ENCODE measurements around the gene TMOD2. TPM values are rescaled to one million over a fixed set of nuclear protein-coding genes. Genes with fewer than 3 reads are reported as not detected.
"Not testable (repeated sequence)": the region's sequence is repeated elsewhere in the genome, so short reads cannot be mapped to it uniquely, and the experiment has no call there.

Gene TMOD2
- total RNA-seq, 6 donors from 2014 or later, result 5.6 to 13.8 (median 10.9) TPM

DNA sequence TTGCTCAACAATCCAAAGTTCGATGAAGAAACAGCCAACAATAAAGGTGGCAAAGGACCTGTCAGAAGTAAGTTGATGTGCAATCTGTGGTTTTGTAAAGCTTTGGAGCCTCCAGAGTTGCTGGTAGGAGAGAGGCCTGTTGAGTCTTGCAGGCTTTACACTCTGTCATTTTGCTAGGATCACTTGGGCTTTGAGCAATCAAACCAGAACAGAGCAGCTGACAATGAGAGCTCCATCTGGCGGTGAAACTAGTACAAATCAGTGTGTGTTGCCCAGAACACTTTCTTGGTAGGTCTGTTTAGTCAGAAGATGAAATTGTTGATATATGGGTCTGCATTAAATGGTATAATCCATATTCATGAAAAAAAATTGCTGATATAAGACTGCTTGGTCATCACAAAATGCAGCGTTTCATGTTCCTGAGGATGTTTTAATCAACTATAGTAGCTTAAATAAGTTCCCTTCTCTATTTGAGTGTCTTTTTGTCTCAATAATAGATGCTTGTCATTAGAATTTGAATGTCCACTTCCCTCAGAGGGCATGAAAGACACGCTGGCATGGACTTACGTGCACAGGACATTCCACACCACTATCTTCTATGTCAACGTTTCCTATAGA is 25.7 kb downstream of the TMOD2 start:
- 60 to 64% methylated on average over 6 of the region's 6 CpGs for WGBS, 2 donors
- no peaks in the 10 kb centered on the region for H3K9me3 ChIP-seq
- peaks cover 0 to 23% (median 0%) of the 10 kb centered on the region in 4 donors for H3K36me3 ChIP-seq
- no peak overlapping the region for H3K4me3 ChIP-seq
- H3K27me3 ChIP-seq, result no peaks in the 10 kb centered on the region
- ATAC-seq (ENCODE audit: low FRiP score in 2 of 2), result peak; percentile 87 to 96
- TF ChIP-seq, protein P1, sequence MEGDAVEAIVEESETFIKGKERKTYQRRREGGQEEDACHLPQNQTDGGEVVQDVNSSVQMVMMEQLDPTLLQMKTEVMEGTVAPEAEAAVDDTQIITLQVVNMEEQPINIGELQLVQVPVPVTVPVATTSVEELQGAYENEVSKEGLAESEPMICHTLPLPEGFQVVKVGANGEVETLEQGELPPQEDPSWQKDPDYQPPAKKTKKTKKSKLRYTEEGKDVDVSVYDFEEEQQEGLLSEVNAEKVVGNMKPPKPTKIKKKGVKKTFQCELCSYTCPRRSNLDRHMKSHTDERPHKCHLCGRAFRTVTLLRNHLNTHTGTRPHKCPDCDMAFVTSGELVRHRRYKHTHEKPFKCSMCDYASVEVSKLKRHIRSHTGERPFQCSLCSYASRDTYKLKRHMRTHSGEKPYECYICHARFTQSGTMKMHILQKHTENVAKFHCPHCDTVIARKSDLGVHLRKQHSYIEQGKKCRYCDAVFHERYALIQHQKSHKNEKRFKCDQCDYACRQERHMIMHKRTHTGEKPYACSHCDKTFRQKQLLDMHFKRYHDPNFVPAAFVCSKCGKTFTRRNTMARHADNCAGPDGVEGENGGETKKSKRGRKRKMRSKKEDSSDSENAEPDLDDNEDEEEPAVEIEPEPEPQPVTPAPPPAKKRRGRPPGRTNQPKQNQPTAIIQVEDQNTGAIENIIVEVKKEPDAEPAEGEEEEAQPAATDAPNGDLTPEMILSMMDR (IDR thresholded peaks at IDR 0.05), result peak; percentile 39 to 78 (median 70)
- TF ChIP-seq POLR2A (IDR thresholded peaks at IDR 0.05), result no peak
- DNase-seq, result peak in 1 of 2 donors; percentile 66
- H3K27ac ChIP-seq, result no peak overlapping the region
- peaks cover 0 to 10% (median 0%) of the 10 kb centered on the region in 4 donors for H3K4me1 ChIP-seq

DNA sequence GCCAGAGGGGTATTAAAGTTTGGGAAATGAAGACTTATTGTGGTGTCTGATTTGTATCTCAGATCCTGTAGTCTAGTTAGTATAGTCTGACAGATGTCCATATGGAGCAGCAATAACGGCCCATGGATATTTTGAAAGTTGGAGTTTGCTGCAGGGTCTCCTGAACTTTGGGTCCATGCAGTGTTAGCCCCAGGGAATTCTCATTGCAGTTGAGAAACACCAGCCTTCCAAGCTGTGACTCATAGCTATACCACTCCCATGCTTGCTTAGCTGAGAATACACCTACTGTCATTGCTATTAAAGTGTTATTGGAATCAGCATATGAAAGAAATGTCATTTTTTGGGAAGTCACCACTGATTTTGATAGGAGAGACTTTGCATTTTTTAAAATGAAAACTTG is 29.2 kb downstream of the TMOD2 start:
- TF ChIP-seq POLR2A (IDR thresholded peaks at IDR 0.05) (no peak), EP300 (IDR thresholded peaks at IDR 0.05) (no peak), POLR2AphosphoS5 (IDR thresholded peaks at IDR 0.05) (no peak)
- TF ChIP-seq, protein P1 (IDR thresholded peaks at IDR 0.05), result no peak
- Histone ChIP-seq H3K27me3 (no peaks in the 10 kb centered on the region), H3K4me1 (peaks cover 0 to 10% (median 0%) of the 10 kb centered on the region in 4 donors), H3K27ac (no peak overlapping the region), H3K36me3 (peaks cover 0 to 34% (median 1%) of the 10 kb centered on the region in 4 donors), H3K4me3 (no peak overlapping the region), H3K9me3 (no peaks in the 10 kb centered on the region)
- DNase-seq, result no peak
- no peak for ATAC-seq (ENCODE audit: low FRiP score in 2 of 2)
- 89% methylated on average over 1 of the region's 1 CpG for WGBS, 2 donors

DNA sequence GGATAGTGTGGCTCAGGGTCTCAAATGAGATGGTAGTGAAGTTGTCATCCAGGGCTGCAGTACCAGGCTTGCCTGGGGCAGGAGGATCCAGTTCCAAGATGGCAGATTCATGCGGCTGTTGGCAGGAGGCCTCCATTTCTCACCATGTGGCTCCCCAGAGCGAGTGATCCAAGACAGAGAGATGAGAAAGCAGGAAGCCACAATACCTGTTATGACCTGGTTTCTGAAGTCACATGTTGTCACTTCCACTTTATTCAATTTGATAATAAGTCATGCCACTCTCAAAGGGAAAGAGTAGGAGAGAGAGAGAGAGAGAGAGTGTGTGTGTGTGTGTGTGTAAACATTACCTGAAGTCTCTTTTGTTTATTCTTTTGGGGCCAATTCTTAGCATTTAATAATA is 30.1 kb downstream of the TMOD2 start:
- no peak overlapping the region for H3K27ac ChIP-seq
- DNase-seq (no peak), ATAC-seq (ENCODE audit: low FRiP score in 2 of 2) (no peak)
- 68 to 92% methylated on average over 2 of the region's 2 CpGs for WGBS, 2 donors
- H3K4me1 ChIP-seq, result peaks cover 0 to 4% (median 0%) of the 10 kb centered on the region in 4 donors
- no peaks in the 10 kb centered on the region for H3K27me3 ChIP-seq
- H3K9me3 ChIP-seq, result no peaks in the 10 kb centered on the region
- peaks cover 0 to 34% (median 1%) of the 10 kb centered on the region in 4 donors for H3K36me3 ChIP-seq
- TF ChIP-seq, protein P1 (IDR thresholded peaks at IDR 0.05), result no peak
- no peak for TF ChIP-seq POLR2A (IDR thresholded peaks at IDR 0.05)
- TF ChIP-seq POLR2AphosphoS5 (IDR thresholded peaks at IDR 0.05), result no peak
- no peak for TF ChIP-seq EP300 (IDR thresholded peaks at IDR 0.05)
- no peak overlapping the region for H3K4me3 ChIP-seq

DNA sequence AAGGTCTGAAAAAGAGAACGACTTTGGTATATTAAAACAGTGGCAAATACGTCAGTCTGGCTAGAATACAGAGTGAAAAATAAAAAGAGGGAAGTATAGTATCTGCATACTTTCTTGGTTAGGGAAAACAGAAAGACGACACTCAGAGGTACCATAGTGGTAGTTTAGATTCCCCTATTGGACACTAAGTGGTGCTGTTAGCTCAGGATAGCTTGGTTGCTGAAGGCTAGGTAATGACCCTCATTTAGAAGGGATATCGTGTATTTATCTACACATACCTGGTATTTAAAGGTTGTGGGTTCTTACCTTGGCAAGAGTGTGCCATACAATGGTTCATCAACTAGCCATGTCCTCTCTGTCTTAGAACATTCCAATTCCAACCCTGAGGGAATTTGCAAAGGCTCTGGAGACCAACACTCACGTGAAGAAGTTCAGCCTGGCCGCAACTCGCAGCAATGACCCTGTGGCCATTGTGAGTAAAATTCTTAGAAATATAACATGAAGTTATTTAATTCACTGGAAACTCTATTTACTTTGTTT is 31.0 kb downstream of the TMOD2 start:
- H3K9me3 ChIP-seq, result no peaks in the 10 kb centered on the region
- H3K27me3 ChIP-seq, result no peaks in the 10 kb centered on the region
- DNase-seq, result no peak
- no peak overlapping the region for H3K4me3 ChIP-seq
- 88 to 91% methylated on average over 7 of the region's 7 CpGs for WGBS, 2 donors
- ATAC-seq (ENCODE audit: low FRiP score in 2 of 2), result no peak
- H3K4me1 ChIP-seq, result peaks cover 0 to 6% (median 0%) of the 10 kb centered on the region in 4 donors
- peaks cover 0 to 34% (median 3%) of the 10 kb centered on the region in 4 donors for H3K36me3 ChIP-seq
- no peak overlapping the region for H3K27ac ChIP-seq
- TF ChIP-seq POLR2A (IDR thresholded peaks at IDR 0.05), result no peak
- TF ChIP-seq, protein P1 (IDR thresholded peaks at IDR 0.05), result peak in 2 of 6 experiments; percentile 21 to 40

- no peak for ATAC-seq (ENCODE audit: low FRiP score in 2 of 2)
- H3K27ac ChIP-seq, result no peak overlapping the region
- peaks cover 0 to 34% (median 3%) of the 10 kb centered on the region in 4 donors for H3K36me3 ChIP-seq
- peaks cover 0 to 6% (median 0%) of the 10 kb centered on the region in 4 donors for H3K4me1 ChIP-seq
- TF ChIP-seq, protein P1 (IDR thresholded peaks at IDR 0.05), result no peak
- TF ChIP-seq POLR2A (IDR thresholded peaks at IDR 0.05), result no peak
- TF ChIP-seq EP300 (IDR thresholded peaks at IDR 0.05), result no peak
- no peak for TF ChIP-seq POLR2AphosphoS5 (IDR thresholded peaks at IDR 0.05)
- H3K4me3 ChIP-seq, result no peak overlapping the region
- H3K9me3 ChIP-seq, result no peaks in the 10 kb centered on the region
- 93 to 94% methylated on average over 3 of the region's 3 CpGs for WGBS, 2 donors
- no peak for DNase-seq
- no peaks in the 10 kb centered on the region for H3K27me3 ChIP-seq
Measured at GRCh38 chr15:51783967-51784366, 32.6 kb downstream of the TMOD2 start.

- H3K9me3 ChIP-seq; H3K27me3 ChIP-seq; ATAC-seq (ENCODE audit: low FRiP score in 2 of 2); H3K27ac ChIP-seq; DNase-seq; H3K4me3 ChIP-seq; H3K4me1 ChIP-seq: not testable (repeated sequence)
- peaks cover 0 to 19% (median 3%) of the 10 kb centered on the region in 4 donors for H3K36me3 ChIP-seq
- WGBS, 2 donors, result 80 to 83% methylated on average over 7 to 11 of the region's 11 CpGs
Measured at GRCh38 chr15:51787130-51787529, 35.7 kb downstream of the TMOD2 start.

DNA sequence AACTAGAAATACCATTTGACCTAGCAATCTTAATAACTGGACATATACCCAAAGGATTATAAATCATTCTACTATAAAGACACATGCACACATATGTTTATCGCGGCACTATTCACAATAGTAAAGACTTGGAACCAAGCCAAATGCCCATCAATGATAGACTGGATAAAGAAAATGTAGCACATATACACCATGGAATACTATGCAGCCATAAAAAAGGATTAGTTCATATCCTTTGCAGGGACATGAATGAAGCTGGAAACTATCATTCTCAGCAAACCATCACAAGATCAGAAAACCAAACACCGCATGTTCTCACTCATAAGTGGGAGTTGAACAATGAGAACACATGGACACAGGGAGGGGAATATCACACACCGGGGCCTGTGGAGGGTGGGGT is 41.1 kb downstream of the TMOD2 start:
- not testable (repeated sequence) for H3K36me3 ChIP-seq; H3K9me3 ChIP-seq; H3K27ac ChIP-seq; DNase-seq; H3K4me1 ChIP-seq; ATAC-seq (ENCODE audit: low FRiP score in 2 of 2); H3K4me3 ChIP-seq; H3K27me3 ChIP-seq
- 92 to 97% methylated on average over 4 of the region's 4 CpGs for WGBS, 2 donors
